Sigmoid colon (tissue), 7 donors: Measurements from ENCODE around the gene KCNS3. TPM values are rescaled to one million over a fixed set of nuclear protein-coding genes. Genes with fewer than 3 reads are reported as not detected.

ENCODE experiments used
- DNase-seq: peaks from one replicate; pipeline ENCODE4 v3.0.0-alpha.2; 2019
- H3K27ac ChIP-seq, 4 donors: fragments of 200-600 bp; sonication (generic); one replicate each; pipeline ENCODE4 v1.5.1; 2016 to 2019; ENCODE audit warnings: mild to moderate bottlenecking in 1 of 4
- H3K27me3 ChIP-seq, 3 donors: fragments of 200-600 bp; sonication (generic); one replicate each; pipeline ENCODE4 v1.5.1; 2019; ENCODE audit warnings: mild to moderate bottlenecking in 1 of 3
- H3K36me3 ChIP-seq, 4 donors: fragments of 200-600 bp; sonication (generic); one replicate each; pipeline ENCODE4 v1.5.1; 2016 to 2019
- H3K4me1 ChIP-seq, 4 donors: fragments of 200-600 bp; sonication (generic); one replicate each; pipeline ENCODE4 v1.5.1; 2017 to 2019
- H3K4me3 ChIP-seq, 4 donors: fragments of 200-600 bp; sonication (generic); one replicate each; pipeline ENCODE4 v1.5.1; 2017 to 2019; ENCODE audit warnings: mild to moderate bottlenecking in 2 of 4, moderate library complexity in 1 of 4
- H3K9me3 ChIP-seq, 4 donors: fragments of 200-600 bp in 3 of 4; sonication (generic) in 3 of 4; one replicate each; pipeline versions ENCODE4 v1.5.1 to v1.6.1; 2013 to 2019
- CTCF ChIP-seq, 4 experiments: fragments of 450-650 bp in 3 of 4; fragments of 200-600 bp in 1 of 4; IDR thresholded peaks; one replicate each; pipeline ENCODE4 v1.5.1; 2016 to 2019; ENCODE audit warnings: antibody characterized with exemption in 4 of 4, mild to moderate bottlenecking in 3 of 4, moderate library complexity in 2 of 4
- EP300 ChIP-seq, 4 donors: sonication (generic); formaldehyde crosslinking; IDR thresholded peaks; one replicate each; pipeline ENCODE4 v1.6.1; 2017; ENCODE audit warnings: antibody characterized with exemption in 4 of 4
- POLR2A ChIP-seq, 2 donors: fragments of 450-650 bp; IDR thresholded peaks; one replicate each; pipeline ENCODE4 v1.6.1; 2016; ENCODE audit warnings: antibody characterized with exemption in 2 of 2, mild to moderate bottlenecking in 2 of 2, moderate library complexity in 2 of 2
- POLR2AphosphoS5 ChIP-seq, 4 donors: sonication (generic); formaldehyde crosslinking; IDR thresholded peaks; one replicate each; pipeline ENCODE4 v1.6.1; 2017; ENCODE audit warnings: antibody characterized with exemption in 4 of 4
- WGBS, 2 donors: extraction: QIAGEN DNeasy Blood & Tissue Kit; methylation state at CpG; one replicate each; pipeline ENCODE4 v1.1.7; 2013; 5-methylcytosine and 5-hydroxymethylcytosine counted together
- intact Hi-C: fragments of 100-400 bp; cut with DNase I; formaldehyde crosslinking; loops from one replicate; pipeline ENCODE4 v1.15.1; 2023
- polyA plus RNA-seq, 3 donors: library from polyadenylated mRNA; stranded (reverse); fragments of 200-250 nt; gene quantifications; one replicate each; pipeline ENCODE4 v1.2.3, GENCODE V29; 2013
- total RNA-seq, 4 donors: library from RNA; depleted of rRNA; stranded (reverse); fragments of >200 nt; gene quantifications; one replicate each; pipeline ENCODE4 v1.1.0, GENCODE V29; 2016
- donor health status: healthy with polysubstance abuse.
- donor health status: Bipolar disorder and iron deficiency.
- donor health status: healthy.

Gene KCNS3
- total RNA-seq: 10 to 100 TPM; 13.2 to 96.3 (median 24.5) TPM
- polyA plus RNA-seq: 10 to 100 TPM in 2 of 3 donors, 1 to 10 TPM in 1; 4.2 to 16.2 (median 13.9) TPM

- Histone ChIP-seq H3K9me3 (no peaks in the 10 kb centered on the region), H3K4me1 (peaks cover 0 to 23% (median 22%) of the 10 kb centered on the region in 4 donors), H3K4me3 (peak within 1 kb of the TSS; percentile 65 to 88 (median 69)), H3K27ac (peak within 1 kb of the TSS; percentile 74 to 79 (median 78)), H3K36me3 (no peaks in the 10 kb centered on the region), H3K27me3 (peaks cover 0 to 7% (median 0%) of the 10 kb centered on the region in 3 donors)
- DNase-seq: peak; percentile 67
- TF ChIP-seq POLR2AphosphoS5 (IDR thresholded peaks at IDR 0.05): peak in 2 of 4 donors; percentile 57 to 67
- no peak for TF ChIP-seq POLR2A (IDR thresholded peaks at IDR 0.05)
- intact Hi-C loops: loop anchor here (2.0 to 5.0 kb wide), 3 partner anchors 98 to 269 kb away; partner anchors contain the start of gene SMC6
- WGBS, 2 donors: 1% methylated on average over 106 of the region's 106 CpGs
These were observed at the start of gene KCNS3 for GRCh38 chr2:17878281-17879136. Gene KCNS3, plus strand, starts transcription at chr2:17878667. Its CDS starts 52,342 bp downstream, at chr2:17931009.

GRCh38 chr2:17830053-17831034 lies 48.1 kb upstream of the KCNS3 start:
- TF ChIP-seq POLR2A (IDR thresholded peaks at IDR 0.05): no peak
- TF ChIP-seq POLR2AphosphoS5 (IDR thresholded peaks at IDR 0.05): no peak
- peak in 3 of 4 experiments; percentile 30 to 58 (median 38) for TF ChIP-seq CTCF (IDR thresholded peaks at IDR 0.05)
- no peak for TF ChIP-seq EP300 (IDR thresholded peaks at IDR 0.05)
- peaks cover 0 to 8% (median 7%) of the 10 kb centered on the region in 4 donors for H3K4me1 ChIP-seq
- no peaks in the 10 kb centered on the region for H3K9me3 ChIP-seq
- no peak overlapping the region for H3K27ac ChIP-seq
- WGBS, 2 donors: 14 to 16% methylated on average over 37 of the region's 37 CpGs
- intact Hi-C loops: loop anchor here (5.0 kb wide), 1 partner anchor 113 kb away; no protein-coding TSS in a partner anchor
- H3K4me3 ChIP-seq: peak overlapping the region in 1 of 4 donors; percentile 1
- no peak for DNase-seq
- H3K36me3 ChIP-seq: no peaks in the 10 kb centered on the region
- H3K27me3 ChIP-seq: peaks cover 0 to 26% (median 0%) of the 10 kb centered on the region in 3 donors

- Histone ChIP-seq H3K27me3 (peaks cover 0 to 17% (median 0%) of the 10 kb centered on the region in 3 donors), H3K36me3 (no peaks in the 10 kb centered on the region), H3K27ac (no peak overlapping the region), H3K4me1 (peaks cover 0 to 4% (median 3%) of the 10 kb centered on the region in 4 donors), H3K9me3 (no peaks in the 10 kb centered on the region), H3K4me3 (no peak overlapping the region)
- intact Hi-C loops: no loop called here
- 22 to 87% methylated on average over 2 of the region's 2 CpGs for WGBS, 2 donors
- TF ChIP-seq EP300 (IDR thresholded peaks at IDR 0.05) (no peak), POLR2AphosphoS5 (IDR thresholded peaks at IDR 0.05) (no peak), POLR2A (IDR thresholded peaks at IDR 0.05) (no peak), CTCF (IDR thresholded peaks at IDR 0.05) (no peak)
- DNase-seq: no peak
These were observed 43.0 kb upstream of the KCNS3 start for GRCh38 chr2:17835516-17835915.

- Histone ChIP-seq H3K9me3 (no peaks in the 10 kb centered on the region), H3K4me3 (no peak overlapping the region), H3K4me1 (no peaks in the 10 kb centered on the region), H3K27ac (no peak overlapping the region), H3K36me3 (no peaks in the 10 kb centered on the region), H3K27me3 (no peaks in the 10 kb centered on the region)
- DNase-seq: no peak
- intact Hi-C loops: no loop called here
- 87 to 94% methylated on average over 2 of the region's 2 CpGs for WGBS, 2 donors
- no peak for TF ChIP-seq POLR2A (IDR thresholded peaks at IDR 0.05)
- TF ChIP-seq EP300 (IDR thresholded peaks at IDR 0.05): no peak
- TF ChIP-seq CTCF (IDR thresholded peaks at IDR 0.05): no peak
- TF ChIP-seq POLR2AphosphoS5 (IDR thresholded peaks at IDR 0.05): no peak
These were observed 38.5 kb upstream of the KCNS3 start for GRCh38 chr2:17839959-17840358.
